Stimulated activated CD8-positive, alpha-beta memory T cell treated with anti-CD3 and anti-CD28 coated beads, Interleukin-4, amount 100 ng/mL, for 4 hours (primary cell): Measurements from ENCODE around the gene CFAP52.
A peak's percentile ranks its signal among the peaks of the same experiment; 100 is the strongest.
"Not testable (repeated sequence)": the region's sequence is repeated elsewhere in the genome, so short reads cannot be mapped to it uniquely, and the experiment has no call there.

ENCODE experiments used
- DNase-seq, 2 donors: peaks; one replicate each; pipeline ENCODE4 v3.0.0-alpha.2; 2020; ENCODE audit warnings: low read depth in 2 of 2, low spot score in 1 of 2

Gene CFAP52

DNA sequence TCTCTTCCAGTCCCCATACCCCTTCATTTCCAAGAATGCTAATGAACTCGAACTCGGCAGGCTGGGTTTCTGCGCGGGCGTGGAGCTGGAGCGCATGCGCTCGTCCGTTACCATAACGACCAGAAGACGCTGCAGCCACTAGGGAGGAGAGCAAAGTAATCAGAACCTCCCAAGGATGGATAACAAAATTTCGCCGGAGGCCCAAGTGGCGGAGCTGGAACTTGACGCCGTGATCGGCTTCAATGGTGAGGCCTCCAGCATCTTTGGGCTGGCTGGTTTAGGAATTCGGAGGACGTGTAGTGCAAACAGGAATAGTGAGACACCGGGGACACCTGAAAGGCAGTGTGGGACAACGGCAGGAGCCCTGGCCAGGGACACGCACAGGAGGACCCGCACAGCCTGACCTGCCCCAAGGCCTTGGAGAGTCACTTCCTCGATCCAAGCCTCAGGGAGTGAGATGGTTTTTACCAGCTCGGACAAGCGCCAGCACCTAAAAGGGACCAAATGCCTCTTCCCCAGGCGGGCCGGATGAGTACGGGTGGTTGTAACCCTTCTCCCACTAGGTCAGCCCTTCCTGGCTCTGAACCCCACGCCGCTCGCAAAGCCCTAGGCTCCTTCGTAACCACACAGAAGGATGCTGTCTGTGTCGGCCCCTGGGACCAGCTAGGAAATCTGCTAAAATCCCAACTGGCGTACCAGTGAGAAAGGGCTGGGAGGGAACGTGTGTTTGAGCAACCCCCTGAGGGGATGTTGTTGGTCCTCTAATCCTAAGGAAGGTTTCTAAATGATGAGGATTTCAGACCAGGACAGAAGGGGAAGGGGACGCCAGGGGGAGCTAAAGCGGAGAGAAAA is at the start of gene CFAP52:
Gene CFAP52 (plus strand): TSS at position 122 of the 852 bp plus-strand sequence. CDS start 54 bp downstream, at position 176.
- DNase-seq: peak; percentile 53 to 57

- no peak for DNase-seq
Observed at GRCh38 chr17:9527788-9528187, 48.7 kb upstream of the CFAP52 start.

- no peak for DNase-seq
Observed at GRCh38 chr17:9529033-9529700, 47.3 kb upstream of the CFAP52 start.

- DNase-seq: no peak
Observed at GRCh38 chr17:9531034-9531433, 45.4 kb upstream of the CFAP52 start.

- no peak for DNase-seq
Observed at GRCh38 chr17:9532715-9533114, 43.7 kb upstream of the CFAP52 start.

GRCh38 chr17:9533441-9533840 is 43.0 kb upstream of the CFAP52 start:
- DNase-seq: no peak

DNA sequence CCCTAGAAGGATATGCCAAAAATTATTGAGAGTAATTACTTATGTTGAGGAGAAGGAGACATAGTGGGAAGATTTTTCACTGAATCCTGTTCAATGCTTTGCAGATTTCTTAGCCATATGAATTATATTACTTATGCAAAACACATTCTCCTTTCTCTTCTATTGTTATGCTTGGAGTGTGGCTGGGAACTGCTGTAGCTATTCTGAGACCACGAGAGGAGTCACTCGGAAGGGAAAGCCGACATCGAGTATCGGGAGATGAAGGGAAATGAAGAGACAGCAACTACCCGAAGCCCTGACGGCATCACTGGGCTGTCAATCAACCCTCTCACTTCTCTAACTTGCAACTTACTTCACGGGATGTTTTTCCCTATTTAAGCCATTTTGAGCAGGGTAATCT is 40.4 kb upstream of the CFAP52 start:
- DNase-seq: no peak

GRCh38 chr17:9537177-9537776 is 39.2 kb upstream of the CFAP52 start:
- no peak for DNase-seq

DNA sequence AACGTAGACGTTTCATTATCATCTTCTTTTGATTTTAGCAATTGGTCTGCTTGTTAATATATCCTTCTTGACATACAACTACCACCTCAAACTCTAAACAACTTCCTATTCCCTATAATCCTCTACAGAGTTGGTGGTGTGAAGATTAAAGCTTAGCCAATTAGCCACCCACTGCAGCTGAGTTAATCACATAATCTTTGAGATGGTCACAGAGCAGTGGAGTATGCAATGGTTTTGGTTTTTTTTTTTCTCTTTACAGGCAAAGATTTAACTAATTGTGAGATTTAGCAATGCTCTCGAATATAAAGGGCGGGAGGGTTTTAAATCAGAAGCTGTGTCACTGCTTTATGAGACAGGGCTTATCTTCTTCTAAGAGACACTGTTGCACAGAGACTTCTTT is 37.8 kb upstream of the CFAP52 start:
- no peak for DNase-seq

DNA sequence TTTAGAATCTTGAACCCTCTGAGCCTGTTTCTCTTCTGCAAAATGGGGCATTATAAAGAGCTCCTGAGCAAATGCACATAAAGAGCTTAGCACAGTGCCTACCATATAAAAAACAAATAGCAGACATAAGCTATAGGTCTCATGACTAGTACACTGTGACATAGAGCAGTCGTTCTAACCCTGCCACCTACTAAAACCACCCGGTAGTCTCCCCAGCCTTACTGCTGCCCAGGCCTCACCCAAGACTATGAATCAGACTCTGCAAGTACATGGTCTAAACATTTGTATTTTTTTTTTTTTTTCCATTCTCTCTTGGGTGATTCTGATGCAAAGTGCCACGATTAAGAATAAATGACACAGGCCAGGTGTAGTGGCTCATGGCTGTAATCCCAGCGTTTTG is 34.7 kb upstream of the CFAP52 start:
- no peak for DNase-seq

DNA sequence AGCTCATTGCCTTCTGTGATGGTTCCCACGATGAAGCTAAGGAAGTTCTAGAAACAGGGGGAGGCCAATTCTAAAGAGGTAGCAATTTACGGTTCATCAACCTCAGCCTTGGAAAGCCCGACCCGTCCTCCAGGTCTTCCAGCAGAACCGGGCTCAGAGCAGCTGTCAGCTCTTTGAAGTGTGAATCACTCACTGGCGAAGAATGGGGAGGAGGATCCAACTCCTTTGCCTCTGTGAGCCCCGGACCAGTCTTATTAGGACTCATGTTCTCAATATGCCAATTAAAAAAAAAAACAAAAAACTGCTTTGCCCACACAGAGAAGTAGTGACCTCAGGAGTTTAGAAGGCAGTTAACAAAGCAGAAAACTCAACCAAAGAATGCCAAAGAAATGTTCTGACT is 32.2 kb upstream of the CFAP52 start:
- DNase-seq: no peak

DNA sequence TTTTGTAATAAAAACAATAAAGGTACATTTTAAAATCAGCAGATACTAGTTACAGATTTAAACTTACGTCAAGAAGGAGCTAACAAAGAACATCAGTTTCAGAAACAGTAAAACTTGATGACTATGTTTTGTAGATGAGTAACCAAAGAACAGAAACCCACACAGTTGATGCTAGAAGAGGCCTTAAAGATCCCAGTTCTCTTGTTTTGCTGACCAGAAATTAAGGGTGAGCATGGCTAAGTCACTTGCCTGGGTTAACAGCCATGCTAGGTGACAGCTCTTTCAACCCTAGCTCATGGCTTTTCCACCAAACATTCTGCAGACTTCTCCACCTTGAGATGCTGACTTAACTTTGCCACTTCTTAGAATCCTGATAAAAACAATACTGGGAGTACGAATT is 27.2 kb upstream of the CFAP52 start:
- DNase-seq: no peak

GRCh38 chr17:9553181-9553580 is 23.3 kb upstream of the CFAP52 start:
- DNase-seq: no peak

- DNase-seq: no peak
Observed at GRCh38 chr17:9553596-9553995, 22.8 kb upstream of the CFAP52 start.

DNA sequence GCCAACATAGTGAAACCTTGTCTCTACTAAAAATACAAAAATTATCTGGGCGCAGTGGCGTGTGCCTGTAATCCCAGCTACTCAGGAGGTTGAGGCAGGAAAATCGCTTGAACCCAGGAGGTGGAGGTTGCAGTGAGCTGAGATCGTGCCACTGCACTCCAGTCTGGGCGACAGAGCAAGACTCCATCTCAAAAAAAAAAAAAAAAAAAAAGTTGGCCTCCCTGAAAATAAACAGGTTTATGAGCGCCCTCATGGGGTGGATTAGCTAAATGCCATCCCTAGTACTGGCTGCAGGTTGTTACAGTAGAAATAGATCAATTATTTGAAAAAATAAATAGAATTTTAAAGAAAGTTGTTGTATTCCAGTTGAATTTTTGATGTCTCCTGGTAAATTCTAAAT is 21.7 kb upstream of the CFAP52 start:
- DNase-seq: not testable (repeated sequence)

DNA sequence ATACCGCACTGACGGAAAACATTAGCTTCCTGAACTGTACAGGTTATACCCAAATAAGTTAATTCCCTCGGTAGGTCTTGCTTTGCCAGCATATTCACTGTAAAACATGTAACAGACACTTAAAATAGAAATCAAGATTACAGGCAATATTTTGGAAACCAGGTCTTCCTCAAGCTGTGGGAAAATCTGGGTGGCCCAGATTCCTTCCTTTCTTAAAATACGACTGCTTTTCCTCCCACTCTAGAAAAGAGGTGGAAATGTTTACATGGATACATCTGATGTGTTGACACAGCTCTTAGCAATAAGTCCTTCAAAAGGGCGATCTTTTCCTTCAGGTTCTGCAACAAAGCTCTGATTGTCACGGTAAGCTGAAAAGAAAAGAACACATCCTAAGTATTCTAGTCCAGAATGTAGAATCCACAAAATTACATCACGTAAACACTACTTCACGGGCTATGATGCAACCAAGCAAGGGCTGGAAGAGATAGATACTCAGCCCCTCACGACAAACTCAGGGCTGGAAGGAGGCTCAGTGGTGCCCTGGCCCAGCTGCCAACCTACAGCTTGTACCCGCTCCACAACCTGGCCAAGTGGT is 19.2 kb upstream of the CFAP52 start:
- DNase-seq: no peak

- DNase-seq: no peak
Observed at GRCh38 chr17:9557857-9558256, 18.6 kb upstream of the CFAP52 start.

DNA sequence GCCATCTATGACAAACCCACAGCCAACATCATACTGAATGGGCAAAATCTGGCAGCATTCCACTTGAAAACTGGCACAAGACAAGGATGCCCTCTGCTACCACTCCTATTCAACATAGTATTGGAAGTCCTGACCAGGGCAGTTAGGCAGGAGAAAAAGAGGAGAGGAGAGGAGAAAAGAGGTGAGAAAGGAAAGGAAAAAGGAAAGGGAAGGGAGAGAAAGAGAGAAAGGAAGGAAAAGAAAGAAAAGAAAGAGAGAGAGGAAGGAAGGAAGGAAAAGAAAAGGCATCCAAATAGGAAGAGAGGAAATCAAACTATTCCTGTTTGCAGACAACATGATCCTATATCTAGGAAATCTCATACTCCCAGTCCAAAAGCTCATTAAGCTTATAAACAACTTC is 12.3 kb upstream of the CFAP52 start:
- no peak for DNase-seq

DNA sequence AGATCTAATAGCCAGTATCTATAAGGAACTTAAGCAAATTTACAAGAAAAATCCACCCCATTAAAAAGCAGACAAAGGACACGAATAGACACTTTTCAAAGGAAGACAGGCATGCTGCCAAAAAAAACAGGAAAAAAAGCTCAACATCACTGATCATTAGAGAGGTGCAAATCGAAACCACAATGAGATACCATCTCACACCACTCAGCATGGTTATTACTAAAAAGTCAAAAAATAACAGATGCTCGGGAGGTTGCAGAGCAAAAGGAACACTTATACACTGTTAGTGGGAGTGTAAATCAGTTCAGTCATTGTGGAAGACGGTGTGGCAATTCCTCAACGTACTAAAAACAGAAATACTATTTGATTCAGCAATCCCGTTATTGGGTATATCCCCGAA is 10.4 kb upstream of the CFAP52 start:
- no peak for DNase-seq

GRCh38 chr17:9566739-9567138 is 9.7 kb upstream of the CFAP52 start:
- not testable (repeated sequence) for DNase-seq

DNA sequence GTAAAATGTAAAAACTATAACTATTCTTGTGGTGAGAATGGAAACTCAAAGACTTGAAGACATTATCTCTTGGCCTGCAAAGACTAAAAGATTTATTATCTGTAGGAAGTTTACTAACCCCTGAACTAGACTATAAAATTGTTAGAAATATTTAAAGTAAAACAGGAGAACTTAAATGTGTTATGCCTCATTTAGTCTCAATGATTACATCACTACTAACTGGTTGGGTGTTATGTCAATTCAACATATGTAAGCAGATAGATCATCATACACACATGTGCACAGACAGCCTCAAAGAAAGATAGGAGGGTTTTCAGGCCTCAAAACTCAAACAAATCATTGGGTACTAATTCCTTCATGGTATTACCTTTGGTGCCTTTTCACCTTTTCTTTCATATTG is 8.4 kb upstream of the CFAP52 start:
- no peak for DNase-seq
